ENCODE results near the gene KIAA1217.

DNA sequence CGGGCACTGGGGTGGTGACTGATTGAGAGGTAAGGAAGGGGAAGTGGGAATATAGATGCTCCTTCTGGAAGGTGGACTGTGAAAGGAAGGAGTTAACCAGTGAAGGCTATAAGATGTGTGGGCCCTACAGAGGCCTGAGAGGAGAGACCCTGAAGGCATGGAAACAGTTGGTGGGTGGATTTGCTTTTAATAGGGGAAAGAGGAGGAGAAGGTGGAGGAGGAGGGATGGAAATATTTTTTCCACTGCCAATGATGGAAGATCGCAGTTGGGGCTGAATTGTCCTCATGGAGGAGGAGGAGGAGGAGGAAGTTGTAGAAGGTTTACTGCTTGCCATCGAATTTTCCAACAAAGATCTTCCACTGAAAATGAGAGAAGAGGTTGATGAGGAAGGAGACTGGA is 80.3 kb downstream of the KIAA1217 start:
- TF ChIP-seq RCOR1 (IDR thresholded peaks at IDR 0.05; ENCODE audit: low read depth, low read length) (no peak), POLR2AphosphoS2 (conservative IDR thresholded peaks at IDR 0.05; ENCODE audit: low read length) (no peak), TP53 (CRISPR knock-in tag; IDR thresholded peaks at IDR 0.05) (no peak), JUNB (IDR thresholded peaks at IDR 0.05) (no peak), HOXB5 (CRISPR knock-in tag; IDR thresholded peaks at IDR 0.05) (no peak), GATA3 (IDR thresholded peaks at IDR 0.05; ENCODE audit: borderline replicate concordance) (no peak), EP300 (IDR thresholded peaks at IDR 0.05) (no peak), POLR2A (IDR thresholded peaks at IDR 0.05; ENCODE audit: low read length) (no peak), ZC3H11A (IDR thresholded peaks at IDR 0.05) (no peak), JUN (IDR thresholded peaks at IDR 0.05) (no peak)
- TF ChIP-seq, protein P1, sequence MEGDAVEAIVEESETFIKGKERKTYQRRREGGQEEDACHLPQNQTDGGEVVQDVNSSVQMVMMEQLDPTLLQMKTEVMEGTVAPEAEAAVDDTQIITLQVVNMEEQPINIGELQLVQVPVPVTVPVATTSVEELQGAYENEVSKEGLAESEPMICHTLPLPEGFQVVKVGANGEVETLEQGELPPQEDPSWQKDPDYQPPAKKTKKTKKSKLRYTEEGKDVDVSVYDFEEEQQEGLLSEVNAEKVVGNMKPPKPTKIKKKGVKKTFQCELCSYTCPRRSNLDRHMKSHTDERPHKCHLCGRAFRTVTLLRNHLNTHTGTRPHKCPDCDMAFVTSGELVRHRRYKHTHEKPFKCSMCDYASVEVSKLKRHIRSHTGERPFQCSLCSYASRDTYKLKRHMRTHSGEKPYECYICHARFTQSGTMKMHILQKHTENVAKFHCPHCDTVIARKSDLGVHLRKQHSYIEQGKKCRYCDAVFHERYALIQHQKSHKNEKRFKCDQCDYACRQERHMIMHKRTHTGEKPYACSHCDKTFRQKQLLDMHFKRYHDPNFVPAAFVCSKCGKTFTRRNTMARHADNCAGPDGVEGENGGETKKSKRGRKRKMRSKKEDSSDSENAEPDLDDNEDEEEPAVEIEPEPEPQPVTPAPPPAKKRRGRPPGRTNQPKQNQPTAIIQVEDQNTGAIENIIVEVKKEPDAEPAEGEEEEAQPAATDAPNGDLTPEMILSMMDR (IDR thresholded peaks at IDR 0.05) = no peak
